Rectal smooth muscle tissue (tissue), 1 donor: ENCODE measurements around the gene CREM.

ENCODE experiments used
- H3K27ac ChIP-seq: one replicate; pipeline ENCODE4 v1.7.0; 2013; ENCODE audit warnings: low read depth, low read length, inconsistent platforms
- H3K27me3 ChIP-seq: one replicate; pipeline ENCODE4 v1.7.0; 2013; ENCODE audit warnings: low read length; ENCODE audit not compliant: control insufficient read depth, insufficient read depth
- H3K36me3 ChIP-seq: one replicate; pipeline ENCODE4 v1.7.0; 2013; ENCODE audit warnings: low read length; ENCODE audit not compliant: control insufficient read depth, insufficient read depth
- H3K4me1 ChIP-seq: one replicate; pipeline ENCODE4 v1.7.0; 2013; ENCODE audit warnings: low read length; ENCODE audit not compliant: control insufficient read depth, insufficient read depth
- H3K4me3 ChIP-seq: one replicate; pipeline ENCODE4 v1.7.0; 2013; ENCODE audit warnings: low read length
- H3K9ac ChIP-seq: one replicate; pipeline ENCODE4 v1.7.0; 2013; ENCODE audit warnings: low read length

Gene CREM

DNA sequence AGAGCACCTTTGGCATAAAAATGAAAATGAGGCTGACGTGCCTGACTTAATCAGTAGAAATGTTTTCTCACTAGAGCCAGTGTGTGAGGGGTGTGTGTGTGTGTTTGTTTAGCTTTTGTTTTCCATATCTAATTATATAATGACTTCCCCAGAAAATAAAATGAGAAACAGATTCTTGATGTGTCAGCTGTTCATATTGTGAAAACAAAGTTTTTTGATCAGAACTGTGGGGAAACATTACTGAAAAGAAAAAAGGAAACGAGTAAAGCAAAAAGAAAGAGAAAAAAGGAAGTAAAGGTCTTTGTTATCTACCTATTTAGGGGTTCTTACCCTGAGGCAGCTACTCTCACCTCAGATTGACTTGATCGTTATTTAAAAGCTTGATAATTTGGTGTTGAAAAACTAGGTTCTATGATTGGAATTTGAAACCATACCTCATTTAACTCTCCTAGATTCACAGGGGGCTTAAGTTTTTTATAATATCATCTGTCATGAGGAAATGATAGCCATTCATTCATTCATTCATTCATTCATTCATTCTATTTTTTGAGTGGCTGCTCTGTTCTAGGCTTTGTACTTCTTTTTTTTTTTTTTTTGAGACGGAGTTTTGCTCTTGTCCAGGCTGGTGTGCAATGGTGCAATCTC lies 58.0 kb downstream of the CREM start:
- no peaks in the 10 kb centered on the region for H3K36me3 ChIP-seq
- no peak overlapping the region for H3K27ac ChIP-seq
- H3K4me3 ChIP-seq: no peak overlapping the region
- no peaks in the 10 kb centered on the region for H3K4me1 ChIP-seq
- no peak overlapping the region for H3K9ac ChIP-seq
- H3K27me3 ChIP-seq: no peaks in the 10 kb centered on the region

GRCh38 chr10:35185260-35186034 lies 58.8 kb downstream of the CREM start:
- Histone ChIP-seq H3K27ac (no peak overlapping the region), H3K9ac (no peak overlapping the region), H3K4me3 (no peak overlapping the region), H3K27me3 (no peaks in the 10 kb centered on the region), H3K36me3 (no peaks in the 10 kb centered on the region), H3K4me1 (no peaks in the 10 kb centered on the region)

DNA sequence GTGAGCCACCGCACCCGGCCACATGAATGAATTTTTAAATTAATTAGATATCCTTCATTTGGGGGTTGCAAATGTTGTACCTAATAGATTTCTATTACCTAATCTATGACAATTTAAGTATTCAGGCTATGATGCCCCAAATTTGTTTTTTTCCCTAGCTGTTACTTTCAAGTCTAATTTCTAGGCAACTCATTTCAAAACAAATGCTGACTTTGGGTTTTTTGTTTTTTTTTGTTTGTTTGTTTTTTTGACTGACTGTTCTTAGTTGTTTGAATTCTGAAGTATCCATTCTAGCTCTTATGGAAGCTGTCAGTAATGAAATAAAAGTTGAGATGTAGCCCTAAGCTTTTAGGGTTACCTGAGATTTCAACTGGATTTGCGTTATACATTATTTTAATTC lies 62.3 kb downstream of the CREM start:
- no peak overlapping the region for H3K4me3 ChIP-seq
- no peak overlapping the region for H3K27ac ChIP-seq
- no peaks in the 10 kb centered on the region for H3K4me1 ChIP-seq
- H3K36me3 ChIP-seq: no peaks in the 10 kb centered on the region
- no peaks in the 10 kb centered on the region for H3K27me3 ChIP-seq
- no peak overlapping the region for H3K9ac ChIP-seq

- Histone ChIP-seq H3K36me3 (no peaks in the 10 kb centered on the region), H3K9ac (no peak overlapping the region), H3K27ac (peak overlapping the region; percentile 21), H3K4me3 (no peak overlapping the region), H3K4me1 (peaks cover 7% of the 10 kb centered on the region), H3K27me3 (no peaks in the 10 kb centered on the region)
Observed at GRCh38 chr10:35191523-35191922, 64.9 kb downstream of the CREM start.

DNA sequence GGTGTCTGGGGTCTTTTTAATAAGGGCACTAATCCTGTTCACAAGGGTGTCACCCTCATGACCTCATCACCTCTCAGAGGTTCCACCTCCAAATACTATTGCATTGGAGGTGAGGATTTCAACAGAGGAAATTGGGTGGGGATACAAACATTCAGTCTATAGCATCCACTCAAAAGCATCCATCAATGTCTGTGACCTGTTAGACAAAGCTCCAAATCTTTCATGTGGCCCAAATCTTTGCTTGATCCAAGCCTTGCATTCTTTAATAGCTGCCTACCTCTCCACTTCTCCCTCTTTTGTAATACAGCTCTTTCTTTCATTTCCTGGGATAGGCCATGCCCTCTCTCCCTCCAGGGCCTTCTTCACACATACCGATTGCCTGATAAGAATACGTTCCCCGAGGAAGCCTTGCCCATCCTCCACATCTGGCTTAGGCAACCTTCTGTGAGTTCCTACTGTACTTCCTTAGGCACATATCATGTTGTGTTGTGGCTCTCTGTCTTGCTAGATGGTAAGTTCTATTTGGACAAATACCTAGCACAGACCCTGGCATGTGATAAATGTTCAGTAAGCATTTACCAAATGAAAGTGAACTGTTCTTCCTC lies 66.1 kb downstream of the CREM start:
- Histone ChIP-seq H3K4me3 (no peak overlapping the region), H3K27me3 (no peaks in the 10 kb centered on the region), H3K36me3 (no peaks in the 10 kb centered on the region), H3K9ac (no peak overlapping the region), H3K27ac (no peak overlapping the region), H3K4me1 (peaks cover 7% of the 10 kb centered on the region)

- H3K36me3 ChIP-seq: no peaks in the 10 kb centered on the region
- H3K27ac ChIP-seq: no peak overlapping the region
- H3K9ac ChIP-seq: no peak overlapping the region
- H3K4me1 ChIP-seq: peaks cover 7% of the 10 kb centered on the region
- no peak overlapping the region for H3K4me3 ChIP-seq
- H3K27me3 ChIP-seq: no peaks in the 10 kb centered on the region
Observed at GRCh38 chr10:35194471-35194870, 67.8 kb downstream of the CREM start.

- H3K36me3 ChIP-seq: no peaks in the 10 kb centered on the region
- H3K9ac ChIP-seq: peak overlapping the region; percentile 71
- peaks cover 7% of the 10 kb centered on the region for H3K4me1 ChIP-seq
- peak overlapping the region; percentile 93 for H3K27ac ChIP-seq
- H3K4me3 ChIP-seq: peak overlapping the region; percentile 50
- H3K27me3 ChIP-seq: no peaks in the 10 kb centered on the region
Observed at GRCh38 chr10:35194906-35195305, 68.3 kb downstream of the CREM start.

GRCh38 chr10:35195361-35196306 lies 69.0 kb downstream of the CREM start:
- H3K4me1 ChIP-seq: peaks cover 7% of the 10 kb centered on the region
- no peaks in the 10 kb centered on the region for H3K27me3 ChIP-seq
- H3K4me3 ChIP-seq: peak overlapping the region; percentile 50
- H3K27ac ChIP-seq: peak overlapping the region; percentile 93
- H3K36me3 ChIP-seq: no peaks in the 10 kb centered on the region
- H3K9ac ChIP-seq: peak overlapping the region; percentile 71

DNA sequence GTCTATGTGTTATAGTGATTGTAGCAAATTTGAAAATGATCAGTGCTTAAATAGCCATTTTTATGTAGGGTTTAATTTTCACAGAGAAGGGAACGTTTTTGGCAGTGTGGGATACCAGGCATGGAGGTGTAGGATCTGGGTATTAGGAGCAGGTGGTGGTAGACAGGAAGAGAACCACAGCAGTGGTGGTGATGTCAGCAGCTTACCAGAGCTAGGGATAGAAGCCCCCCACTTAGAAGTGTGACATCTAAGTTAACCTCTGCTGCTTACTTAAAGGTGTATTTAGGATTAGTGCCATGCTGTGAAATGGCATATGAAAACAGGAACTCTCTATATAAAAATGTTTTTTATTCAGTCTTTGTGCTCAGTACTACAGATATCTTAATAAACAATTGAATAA lies 73.8 kb downstream of the CREM start:
- Histone ChIP-seq H3K27ac (no peak overlapping the region), H3K36me3 (no peaks in the 10 kb centered on the region), H3K4me1 (peaks cover under 1% of the 10 kb centered on the region), H3K27me3 (no peaks in the 10 kb centered on the region), H3K4me3 (no peak overlapping the region), H3K9ac (no peak overlapping the region)

GRCh38 chr10:35201234-35201633 lies 74.6 kb downstream of the CREM start:
- Histone ChIP-seq H3K4me3 (no peak overlapping the region), H3K27ac (no peak overlapping the region), H3K4me1 (no peaks in the 10 kb centered on the region), H3K9ac (no peak overlapping the region), H3K36me3 (no peaks in the 10 kb centered on the region), H3K27me3 (no peaks in the 10 kb centered on the region)

GRCh38 chr10:35202050-35202449 lies 75.4 kb downstream of the CREM start:
- H3K27me3 ChIP-seq: no peaks in the 10 kb centered on the region
- H3K9ac ChIP-seq: no peak overlapping the region
- no peaks in the 10 kb centered on the region for H3K36me3 ChIP-seq
- no peaks in the 10 kb centered on the region for H3K4me1 ChIP-seq
- no peak overlapping the region for H3K4me3 ChIP-seq
- H3K27ac ChIP-seq: no peak overlapping the region

DNA sequence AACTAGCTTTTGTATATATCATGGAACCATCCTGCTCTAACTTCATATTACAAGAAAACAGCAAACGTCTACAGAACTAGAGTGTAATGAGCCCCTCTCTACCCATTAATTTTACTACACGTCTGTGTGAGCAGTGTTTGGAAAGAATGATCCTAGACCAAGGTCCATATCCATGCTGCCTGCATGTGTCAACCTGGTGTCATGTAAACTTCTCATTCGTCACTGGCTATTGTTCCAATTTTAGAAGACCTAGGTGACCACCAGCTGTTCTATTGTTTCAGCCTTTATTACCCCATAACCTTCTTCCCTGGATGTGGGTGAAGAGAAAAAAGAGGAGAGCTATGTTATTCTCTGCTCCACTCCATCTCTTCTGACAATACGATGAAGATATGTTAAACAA lies 77.1 kb downstream of the CREM start:
- Histone ChIP-seq H3K36me3 (no peaks in the 10 kb centered on the region), H3K9ac (no peak overlapping the region), H3K4me3 (no peak overlapping the region), H3K4me1 (no peaks in the 10 kb centered on the region), H3K27me3 (no peaks in the 10 kb centered on the region), H3K27ac (no peak overlapping the region)
